WTC11 (cell line): ENCODE results near the gene KIF5C. TPM values are rescaled to one million over a fixed set of nuclear protein-coding genes. Genes with fewer than 3 reads are reported as not detected.

Experiments
- ATAC-seq: fragments of 200-7000 bp; cut with Tn5 transposase; 2 replicates; pipeline ENCODE4 v1.10.0; 2021; ENCODE audit warnings: mild to moderate bottlenecking, moderate library complexity
- CTCF ChIA-PET: fragments of 300-600 bp; sonication (Branson Sonifier 250); formaldehyde crosslinking; loops from one replicate; lab custom pipeline; 2021; ENCODE audit warnings: antibody characterized with exemption; lab: Charles Lee
- POLR2A ChIA-PET: fragments of 350-600 bp; sonication (Branson Sonifier 250); formaldehyde crosslinking; loops from one replicate; lab custom pipeline; 2021; ENCODE audit warnings: antibody characterized with exemption; lab: Charles Lee
- DNase-seq: peaks from one replicate; pipeline ENCODE4 v3.0.0; 2021; ENCODE audit warnings: low spot score
- H3K27ac Mint-ChIP-seq: 2 replicates; pipeline ENCODE4 v1.8.0; 2021; ENCODE audit warnings: mixed read lengths
- H3K27me3 Mint-ChIP-seq: 2 replicates; pipeline ENCODE4 v1.8.0; 2021; ENCODE audit warnings: low read depth, mild to moderate bottlenecking, moderate library complexity, mixed read lengths
- H3K36me3 Mint-ChIP-seq: 2 replicates; pipeline ENCODE4 v1.8.0; 2021; ENCODE audit warnings: mixed read lengths
- H3K4me1 Mint-ChIP-seq: 2 replicates; pipeline ENCODE4 v1.8.0; 2022; ENCODE audit warnings: mixed read lengths
- H3K4me3 Mint-ChIP-seq: 2 replicates; pipeline ENCODE4 v1.8.0; 2021; ENCODE audit warnings: mild to moderate bottlenecking, moderate library complexity, mixed read lengths
- H3K9me3 Mint-ChIP-seq: 2 replicates; pipeline ENCODE4 v1.8.0; 2021; ENCODE audit warnings: mixed read lengths
- ATF1 ChIP-seq: sonication (generic); formaldehyde crosslinking; IDR thresholded peaks from 2 replicates; pipeline ENCODE4 v1.8.1; 2023; ENCODE audit warnings: mild to moderate bottlenecking, moderate library complexity, missing genetic modification reagents
- CBFB ChIP-seq: sonication (generic); formaldehyde crosslinking; IDR thresholded peaks from 2 replicates; pipeline ENCODE4 v1.8.1; 2022; ENCODE audit warnings: mild to moderate bottlenecking, low read depth, missing genetic modification reagents
- FOXP1 ChIP-seq: sonication (generic); formaldehyde crosslinking; IDR thresholded peaks from 2 replicates; pipeline ENCODE4 v1.8.0; 2022; ENCODE audit warnings: missing genetic modification reagents, mild to moderate bottlenecking, moderate library complexity, borderline replicate concordance
- GTF2I ChIP-seq: fragments of 250-450 bp; sonication (Bioruptor Pico); conservative IDR thresholded peaks from 2 replicates; pipeline ENCODE4 v1.4.0; 2021; ENCODE audit warnings: mild to moderate bottlenecking
- HMGA2 ChIP-seq: fragments of 250-450 bp; sonication (Bioruptor Pico); IDR thresholded peaks from 2 replicates; pipeline ENCODE4 v1.4.0; 2021; ENCODE audit warnings: mild to moderate bottlenecking, moderate library complexity
- IRF1 ChIP-seq: sonication (generic); formaldehyde crosslinking; IDR thresholded peaks from 2 replicates; pipeline ENCODE4 v1.8.0; 2023; ENCODE audit warnings: missing genetic modification reagents
- IRF2 ChIP-seq: sonication (generic); formaldehyde crosslinking; IDR thresholded peaks from 2 replicates; pipeline ENCODE4 v1.8.0; 2022; ENCODE audit warnings: low read depth, missing genetic modification reagents, borderline replicate concordance
- KAT7 ChIP-seq: sonication (generic); formaldehyde crosslinking; IDR thresholded peaks from 2 replicates; pipeline ENCODE4 v1.8.1; 2023; ENCODE audit warnings: missing genetic modification reagents, mild to moderate bottlenecking, borderline replicate concordance
- MAX ChIP-seq: sonication (generic); formaldehyde crosslinking; IDR thresholded peaks from 2 replicates; pipeline ENCODE4 v1.8.0; 2022; ENCODE audit warnings: mild to moderate bottlenecking, missing genetic modification reagents
- NFE2L1 ChIP-seq: sonication (generic); formaldehyde crosslinking; IDR thresholded peaks from 2 replicates; pipeline ENCODE4 v1.8.1; 2023; ENCODE audit warnings: missing genetic modification reagents
- NFYB ChIP-seq: sonication (generic); formaldehyde crosslinking; conservative IDR thresholded peaks from 2 replicates; pipeline ENCODE4 v1.8.0; 2022; ENCODE audit warnings: low read depth, missing genetic modification reagents
- SMAD4 ChIP-seq: sonication (generic); formaldehyde crosslinking; IDR thresholded peaks from 2 replicates; pipeline ENCODE4 v1.8.0; 2022; ENCODE audit warnings: mild to moderate bottlenecking, missing genetic modification reagents
- TCF7 ChIP-seq: sonication (generic); formaldehyde crosslinking; IDR thresholded peaks from 2 replicates; pipeline ENCODE4 v1.8.0; 2022; ENCODE audit warnings: mild to moderate bottlenecking, low read depth, missing genetic modification reagents, moderate library complexity
- TEAD4 ChIP-seq: sonication (generic); formaldehyde crosslinking; IDR thresholded peaks from 2 replicates; pipeline ENCODE4 v1.8.0; 2022; ENCODE audit warnings: mild to moderate bottlenecking, missing genetic modification reagents
- TP53 ChIP-seq: sonication (generic); formaldehyde crosslinking; IDR thresholded peaks from 2 replicates; pipeline ENCODE4 v1.8.1; 2023; ENCODE audit warnings: mild to moderate bottlenecking, missing genetic modification reagents
- ZNF396 ChIP-seq: fragments of 250-450 bp; sonication (Bioruptor Pico); IDR thresholded peaks from 2 replicates; pipeline ENCODE4 v1.8.0; 2021; ENCODE audit warnings: mild to moderate bottlenecking, moderate library complexity, borderline replicate concordance
- ZNF416 ChIP-seq: fragments of 250-450 bp; sonication (Bioruptor Pico); IDR thresholded peaks from 2 replicates; pipeline ENCODE4 v1.9.0; 2021; ENCODE audit warnings: mild to moderate bottlenecking, inconsistent platforms
- ZNF423 ChIP-seq: fragments of 250-450 bp; sonication (Bioruptor Pico); IDR thresholded peaks from 2 replicates; pipeline ENCODE4 v2.1.2; 2022; ENCODE audit warnings: mild to moderate bottlenecking, moderate library complexity
- total RNA-seq: library from RNA; stranded (reverse); gene quantifications from 3 replicates; pipeline ENCODE4 v1.2.3, GENCODE V29; 2021
- TF ChIP-seq, protein P1 (sequence below): fragments of 250-450 bp; sonication (Bioruptor Pico); IDR thresholded peaks from 2 replicates; pipeline ENCODE4 v1.9.0; 2021; ENCODE audit warnings: mild to moderate bottlenecking, borderline replicate concordance
- TF ChIP-seq, protein P2 (sequence below): sonication (generic); formaldehyde crosslinking; IDR thresholded peaks from 2 replicates; pipeline ENCODE4 v1.8.0; 2022; ENCODE audit warnings: mild to moderate bottlenecking, missing genetic modification reagents
- TF ChIP-seq, protein P3 (sequence below): sonication (generic); formaldehyde crosslinking; IDR thresholded peaks from 2 replicates; pipeline ENCODE4 v1.8.0; 2023; ENCODE audit warnings: mild to moderate bottlenecking, missing genetic modification reagents

The KIF5C gene
- total RNA-seq, 1 experiment from 2014 or later = 73.5 TPM

GRCh38 chr2:148877403-148877740, 2.3 kb downstream of the KIF5C start:
- peaks cover 20% of the 10 kb centered on the region for H3K4me1 Mint-ChIP-seq
- peaks cover 20% of the 10 kb centered on the region for H3K27me3 Mint-ChIP-seq
- peaks cover 27% of the 10 kb centered on the region for H3K9me3 Mint-ChIP-seq
- CTCF ChIA-PET = interaction anchor here (1.8 kb wide), 1 partner anchor 50 kb away, joined by 13 read pairs; no protein-coding TSS in a partner anchor
- TF ChIP-seq, protein P1, sequence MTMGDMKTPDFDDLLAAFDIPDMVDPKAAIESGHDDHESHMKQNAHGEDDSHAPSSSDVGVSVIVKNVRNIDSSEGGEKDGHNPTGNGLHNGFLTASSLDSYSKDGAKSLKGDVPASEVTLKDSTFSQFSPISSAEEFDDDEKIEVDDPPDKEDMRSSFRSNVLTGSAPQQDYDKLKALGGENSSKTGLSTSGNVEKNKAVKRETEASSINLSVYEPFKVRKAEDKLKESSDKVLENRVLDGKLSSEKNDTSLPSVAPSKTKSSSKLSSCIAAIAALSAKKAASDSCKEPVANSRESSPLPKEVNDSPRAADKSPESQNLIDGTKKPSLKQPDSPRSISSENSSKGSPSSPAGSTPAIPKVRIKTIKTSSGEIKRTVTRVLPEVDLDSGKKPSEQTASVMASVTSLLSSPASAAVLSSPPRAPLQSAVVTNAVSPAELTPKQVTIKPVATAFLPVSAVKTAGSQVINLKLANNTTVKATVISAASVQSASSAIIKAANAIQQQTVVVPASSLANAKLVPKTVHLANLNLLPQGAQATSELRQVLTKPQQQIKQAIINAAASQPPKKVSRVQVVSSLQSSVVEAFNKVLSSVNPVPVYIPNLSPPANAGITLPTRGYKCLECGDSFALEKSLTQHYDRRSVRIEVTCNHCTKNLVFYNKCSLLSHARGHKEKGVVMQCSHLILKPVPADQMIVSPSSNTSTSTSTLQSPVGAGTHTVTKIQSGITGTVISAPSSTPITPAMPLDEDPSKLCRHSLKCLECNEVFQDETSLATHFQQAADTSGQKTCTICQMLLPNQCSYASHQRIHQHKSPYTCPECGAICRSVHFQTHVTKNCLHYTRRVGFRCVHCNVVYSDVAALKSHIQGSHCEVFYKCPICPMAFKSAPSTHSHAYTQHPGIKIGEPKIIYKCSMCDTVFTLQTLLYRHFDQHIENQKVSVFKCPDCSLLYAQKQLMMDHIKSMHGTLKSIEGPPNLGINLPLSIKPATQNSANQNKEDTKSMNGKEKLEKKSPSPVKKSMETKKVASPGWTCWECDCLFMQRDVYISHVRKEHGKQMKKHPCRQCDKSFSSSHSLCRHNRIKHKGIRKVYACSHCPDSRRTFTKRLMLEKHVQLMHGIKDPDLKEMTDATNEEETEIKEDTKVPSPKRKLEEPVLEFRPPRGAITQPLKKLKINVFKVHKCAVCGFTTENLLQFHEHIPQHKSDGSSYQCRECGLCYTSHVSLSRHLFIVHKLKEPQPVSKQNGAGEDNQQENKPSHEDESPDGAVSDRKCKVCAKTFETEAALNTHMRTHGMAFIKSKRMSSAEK (CRISPR knock-in tag) = no peak
- no peak for TF ChIP-seq IRF2 (CRISPR knock-in tag)
- no peak for TF ChIP-seq KAT7 (CRISPR knock-in tag)
- no peak for TF ChIP-seq TCF7 (CRISPR knock-in tag)
- TF ChIP-seq TEAD4 = no peak
- no peak for TF ChIP-seq TP53 (CRISPR knock-in tag)
- TF ChIP-seq GTF2I (CRISPR knock-in tag) = no peak
- TF ChIP-seq ATF1 = no peak
- TF ChIP-seq IRF1 (CRISPR knock-in tag) = no peak
- no peak for TF ChIP-seq FOXP1 (CRISPR knock-in tag)
- no peak for TF ChIP-seq ZNF416 (CRISPR knock-in tag)
- no peak for TF ChIP-seq ZNF423 (CRISPR knock-in tag)
- H3K4me3 Mint-ChIP-seq = peak overlapping the region; percentile 92
- no peak overlapping the region for H3K27ac Mint-ChIP-seq
- POLR2A ChIA-PET = interaction anchor here (1.0 kb wide), 1 partner anchor 50 kb away, joined by 3 read pairs; no protein-coding TSS in a partner anchor
- ATAC-seq = no peak
- peaks cover 6% of the 10 kb centered on the region for H3K36me3 Mint-ChIP-seq
- DNase-seq = no peak

GRCh38 chr2:148880636-148881035, 5.6 kb downstream of the KIF5C start:
- H3K4me3 Mint-ChIP-seq = no peak overlapping the region
- no peak overlapping the region for H3K27ac Mint-ChIP-seq
- ChIA-PET POLR2A (interaction anchor here (0.7 kb wide), 1 partner anchor 85 kb away, joined by 4 read pairs; no protein-coding TSS in a partner anchor), CTCF (no interaction called here)
- peaks cover 12% of the 10 kb centered on the region for H3K9me3 Mint-ChIP-seq
- TF ChIP-seq IRF1 (CRISPR knock-in tag) = no peak
- TF ChIP-seq, protein P2, sequence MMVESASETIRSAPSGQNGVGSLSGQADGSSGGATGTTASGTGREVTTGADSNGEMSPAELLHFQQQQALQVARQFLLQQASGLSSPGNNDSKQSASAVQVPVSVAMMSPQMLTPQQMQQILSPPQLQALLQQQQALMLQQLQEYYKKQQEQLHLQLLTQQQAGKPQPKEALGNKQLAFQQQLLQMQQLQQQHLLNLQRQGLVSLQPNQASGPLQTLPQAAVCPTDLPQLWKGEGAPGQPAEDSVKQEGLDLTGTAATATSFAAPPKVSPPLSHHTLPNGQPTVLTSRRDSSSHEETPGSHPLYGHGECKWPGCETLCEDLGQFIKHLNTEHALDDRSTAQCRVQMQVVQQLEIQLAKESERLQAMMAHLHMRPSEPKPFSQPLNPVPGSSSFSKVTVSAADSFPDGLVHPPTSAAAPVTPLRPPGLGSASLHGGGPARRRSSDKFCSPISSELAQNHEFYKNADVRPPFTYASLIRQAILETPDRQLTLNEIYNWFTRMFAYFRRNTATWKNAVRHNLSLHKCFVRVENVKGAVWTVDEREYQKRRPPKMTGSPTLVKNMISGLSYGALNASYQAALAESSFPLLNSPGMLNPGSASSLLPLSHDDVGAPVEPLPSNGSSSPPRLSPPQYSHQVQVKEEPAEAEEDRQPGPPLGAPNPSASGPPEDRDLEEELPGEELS (CRISPR knock-in tag) = no peak
- no peak for TF ChIP-seq HMGA2
- no peak for TF ChIP-seq NFE2L1 (CRISPR knock-in tag)
- H3K4me1 Mint-ChIP-seq = peaks cover 33% of the 10 kb centered on the region
- H3K27me3 Mint-ChIP-seq = no peaks in the 10 kb centered on the region
- H3K36me3 Mint-ChIP-seq = peaks cover 6% of the 10 kb centered on the region
- ATAC-seq (no peak), DNase-seq (no peak)

DNA sequence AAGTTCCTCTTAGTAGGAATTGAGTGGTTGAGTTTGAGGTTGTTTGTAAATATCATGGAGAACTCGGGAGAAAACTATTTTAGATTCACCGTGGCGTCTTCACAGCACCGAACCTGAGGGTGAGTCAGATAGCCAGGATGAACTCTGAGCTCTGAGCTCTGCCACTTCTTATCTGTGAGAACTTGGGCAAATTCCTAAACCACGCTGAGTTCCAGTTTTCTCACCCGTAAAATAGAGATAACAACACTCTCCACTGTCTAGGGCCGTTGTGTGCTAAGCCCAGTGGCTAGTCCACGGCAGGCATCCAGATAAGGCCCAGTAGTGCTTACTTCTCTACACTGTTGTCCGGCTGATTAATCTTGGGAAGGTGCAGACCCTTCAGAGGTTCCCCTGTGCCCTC, 7.0 kb downstream of the KIF5C start:
- H3K27me3 Mint-ChIP-seq = no peaks in the 10 kb centered on the region
- H3K36me3 Mint-ChIP-seq = peaks cover 6% of the 10 kb centered on the region
- ATAC-seq (no peak), DNase-seq (no peak)
- H3K4me1 Mint-ChIP-seq = peaks cover 42% of the 10 kb centered on the region
- H3K4me3 Mint-ChIP-seq = no peak overlapping the region
- no peak overlapping the region for H3K27ac Mint-ChIP-seq
- ChIA-PET CTCF (no interaction called here), POLR2A (no interaction called here)
- H3K9me3 Mint-ChIP-seq = peaks cover 12% of the 10 kb centered on the region
- TF ChIP-seq SMAD4 (CRISPR knock-in tag) (no peak), CBFB (CRISPR knock-in tag) (no peak), NFYB (CRISPR knock-in tag) (no peak), MAX (CRISPR knock-in tag) (no peak), ZNF396 (CRISPR knock-in tag) (no peak)
- TF ChIP-seq, protein P3, sequence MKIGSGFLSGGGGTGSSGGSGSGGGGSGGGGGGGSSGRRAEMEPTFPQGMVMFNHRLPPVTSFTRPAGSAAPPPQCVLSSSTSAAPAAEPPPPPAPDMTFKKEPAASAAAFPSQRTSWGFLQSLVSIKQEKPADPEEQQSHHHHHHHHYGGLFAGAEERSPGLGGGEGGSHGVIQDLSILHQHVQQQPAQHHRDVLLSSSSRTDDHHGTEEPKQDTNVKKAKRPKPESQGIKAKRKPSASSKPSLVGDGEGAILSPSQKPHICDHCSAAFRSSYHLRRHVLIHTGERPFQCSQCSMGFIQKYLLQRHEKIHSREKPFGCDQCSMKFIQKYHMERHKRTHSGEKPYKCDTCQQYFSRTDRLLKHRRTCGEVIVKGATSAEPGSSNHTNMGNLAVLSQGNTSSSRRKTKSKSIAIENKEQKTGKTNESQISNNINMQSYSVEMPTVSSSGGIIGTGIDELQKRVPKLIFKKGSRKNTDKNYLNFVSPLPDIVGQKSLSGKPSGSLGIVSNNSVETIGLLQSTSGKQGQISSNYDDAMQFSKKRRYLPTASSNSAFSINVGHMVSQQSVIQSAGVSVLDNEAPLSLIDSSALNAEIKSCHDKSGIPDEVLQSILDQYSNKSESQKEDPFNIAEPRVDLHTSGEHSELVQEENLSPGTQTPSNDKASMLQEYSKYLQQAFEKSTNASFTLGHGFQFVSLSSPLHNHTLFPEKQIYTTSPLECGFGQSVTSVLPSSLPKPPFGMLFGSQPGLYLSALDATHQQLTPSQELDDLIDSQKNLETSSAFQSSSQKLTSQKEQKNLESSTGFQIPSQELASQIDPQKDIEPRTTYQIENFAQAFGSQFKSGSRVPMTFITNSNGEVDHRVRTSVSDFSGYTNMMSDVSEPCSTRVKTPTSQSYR (CRISPR knock-in tag) = no peak
